GM21367 (cell line): Measurements from ENCODE around the gene ARAP3.

Experiments
- ATAC-seq: cut with Tn5 transposase; IDR thresholded peaks from one replicate; pipeline ENCODE4 v1.9.1; 2021; ENCODE audit not compliant: unreplicated experiment

Gene ARAP3

DNA sequence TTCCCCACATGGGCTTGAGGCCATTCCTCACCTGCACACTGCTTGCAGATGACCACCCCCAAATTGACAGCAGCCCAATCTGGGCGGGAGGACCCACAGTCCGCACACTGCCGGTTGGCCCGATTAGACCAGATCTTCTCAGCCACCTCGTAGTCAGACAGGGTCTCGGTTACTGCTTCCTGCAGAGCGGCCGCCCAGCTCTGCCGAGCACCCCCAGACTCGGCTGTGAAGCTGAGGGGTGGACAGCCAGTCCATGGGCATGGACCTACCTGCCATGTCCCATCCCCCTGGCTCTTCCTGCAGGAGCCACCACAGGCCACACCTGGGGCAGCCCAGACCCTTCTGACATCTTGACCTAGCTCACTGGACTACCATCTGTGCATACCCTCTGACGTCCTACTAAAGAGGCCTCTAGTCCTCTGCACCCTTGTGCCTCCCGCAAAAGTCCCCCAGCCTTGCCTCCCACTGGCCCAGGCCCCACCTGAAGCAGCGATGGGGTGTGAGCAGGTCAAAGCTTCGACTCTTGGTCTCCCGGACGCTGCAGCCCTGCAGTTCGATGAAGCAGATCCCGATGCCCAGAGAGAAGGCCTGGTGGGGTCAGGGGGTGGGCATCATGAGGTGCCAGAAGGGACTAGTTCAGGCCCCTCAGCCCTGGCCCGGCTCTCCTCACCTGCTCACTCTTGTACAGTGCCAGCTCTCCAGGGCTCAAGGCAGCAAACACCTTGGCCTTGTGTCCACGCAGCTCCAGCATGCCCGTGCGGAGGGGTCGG is 9.8 kb downstream of the ARAP3 start:
- ATAC-seq = no peak

DNA sequence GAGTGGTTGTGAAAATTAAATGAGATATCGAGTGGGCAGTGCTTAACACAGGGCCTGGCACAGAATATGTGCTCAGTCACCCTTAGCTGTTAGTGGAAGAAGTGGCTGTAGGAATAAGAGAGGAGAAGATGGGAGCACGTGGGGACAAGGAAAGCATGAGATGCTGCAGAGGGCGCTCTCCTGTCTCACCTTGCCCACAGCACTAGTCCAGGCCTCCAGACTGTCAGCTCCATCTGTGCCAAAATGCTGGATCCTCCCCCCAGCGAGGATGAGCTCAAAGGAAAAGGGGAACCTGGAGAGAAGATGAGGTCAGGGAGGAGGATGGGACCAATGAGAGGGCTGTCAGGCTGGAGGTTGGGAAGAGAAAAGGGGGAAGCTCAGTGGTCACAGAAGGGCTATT is 12.5 kb downstream of the ARAP3 start:
- ATAC-seq = no peak

- ATAC-seq = no peak
Measured at GRCh38 chr5:141668601-141669265, 13.3 kb downstream of the ARAP3 start.

DNA sequence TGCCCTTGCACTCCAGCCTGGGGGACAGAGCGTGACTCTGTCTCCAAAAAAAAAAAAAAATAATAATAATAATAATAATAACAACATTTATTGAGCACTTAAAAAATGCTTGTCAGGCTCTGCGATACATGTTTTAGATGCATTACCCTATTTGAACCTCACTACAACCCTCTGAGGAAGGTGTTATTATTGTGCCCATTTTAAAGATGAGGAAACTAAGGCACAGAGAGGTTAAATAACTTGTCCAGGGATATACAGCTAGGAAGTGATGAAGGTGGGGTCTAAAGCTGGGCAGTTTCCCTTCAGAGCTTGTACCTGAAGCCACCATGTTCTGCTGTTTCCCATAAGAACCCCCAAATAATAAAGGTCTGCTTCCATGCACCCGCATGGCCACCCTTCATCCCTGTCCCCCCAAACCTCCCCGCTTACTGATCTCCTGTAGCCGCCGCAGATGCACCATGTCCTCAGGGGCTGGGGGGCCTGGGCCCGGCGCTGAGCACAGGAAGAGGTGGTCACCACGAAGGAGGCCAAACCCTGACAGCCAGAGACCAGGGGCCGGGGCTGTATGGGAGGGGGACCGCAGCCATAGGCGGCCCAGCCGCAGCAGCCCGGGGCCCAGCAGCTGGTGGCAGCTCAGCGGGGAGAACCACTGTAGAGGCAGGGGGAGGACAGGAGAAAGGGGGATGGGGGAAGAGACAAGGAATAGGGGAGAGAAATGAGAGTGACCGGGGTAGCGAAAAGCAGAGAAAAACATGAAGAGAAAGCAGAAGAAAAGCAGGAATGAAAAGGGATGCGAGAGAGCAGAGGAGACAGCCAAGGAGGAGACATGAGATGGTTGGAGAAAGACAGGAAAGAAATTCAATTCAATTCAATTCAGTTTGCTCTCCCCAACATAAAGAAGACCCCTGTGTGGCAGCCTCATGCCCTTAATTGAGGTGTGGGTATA is 15.8 kb downstream of the ARAP3 start:
- ATAC-seq = no peak

DNA sequence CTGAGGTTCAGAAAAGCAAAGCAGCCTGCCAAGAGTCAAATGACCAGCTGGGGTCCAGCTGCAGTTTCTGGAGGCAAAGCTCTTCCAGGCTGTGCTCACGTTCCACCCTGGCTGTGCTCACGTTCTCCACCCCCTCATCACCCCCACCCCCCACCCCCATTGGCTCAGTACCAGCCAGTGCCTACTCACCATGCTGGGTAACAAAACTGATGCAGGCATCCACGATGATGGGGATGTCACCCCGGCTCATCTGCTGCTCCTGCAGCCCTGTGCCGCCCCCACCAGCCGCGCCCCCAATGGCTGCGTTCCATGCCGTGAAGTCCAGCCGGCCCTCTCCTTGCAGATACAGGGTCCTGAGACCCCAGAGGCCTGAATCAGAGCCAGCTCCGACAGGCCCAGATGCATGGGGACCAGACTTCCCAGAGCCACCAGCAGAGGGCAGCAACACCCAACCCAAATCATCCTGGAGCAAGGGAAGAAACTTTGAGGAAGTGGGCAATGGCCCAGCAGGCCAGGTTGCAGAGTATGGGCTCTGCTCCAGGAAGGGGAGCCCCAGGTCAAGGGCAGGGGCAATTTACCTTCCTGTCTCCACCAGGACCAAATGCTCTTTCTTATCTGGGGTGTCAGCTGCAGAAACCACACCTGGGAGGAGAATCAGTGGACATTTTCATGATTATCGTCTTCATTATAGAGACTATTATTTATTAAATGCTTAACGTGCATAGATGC is 17.1 kb downstream of the ARAP3 start:
- ATAC-seq = peak; percentile 85

GRCh38 chr5:141663506-141663905 is 18.5 kb downstream of the ARAP3 start:
- ATAC-seq = no peak

DNA sequence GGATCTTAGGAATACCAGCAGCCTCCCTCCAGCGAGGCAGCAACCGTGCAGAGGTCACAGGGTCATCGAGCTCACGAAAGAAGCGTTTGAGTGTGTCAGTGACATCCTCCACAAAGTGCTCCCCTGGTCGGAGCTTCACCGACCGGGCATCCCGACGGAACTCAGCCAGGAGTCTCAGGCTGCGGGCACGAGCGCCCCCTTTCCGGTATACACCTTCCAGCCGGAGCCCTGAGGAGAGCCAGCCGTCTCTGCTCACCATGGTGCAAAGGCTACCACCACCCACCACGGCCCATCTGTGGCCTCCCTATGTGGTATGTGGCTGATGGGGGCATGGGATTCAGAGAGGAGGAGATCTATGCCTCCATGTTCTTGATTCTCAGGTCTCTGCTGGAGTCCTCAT is 20.0 kb downstream of the ARAP3 start:
- no peak for ATAC-seq

GRCh38 chr5:141657937-141658545 is 24.0 kb downstream of the ARAP3 start:
- no peak for ATAC-seq

- ATAC-seq = no peak
Measured at GRCh38 chr5:141657404-141657803, 24.6 kb downstream of the ARAP3 start.

DNA sequence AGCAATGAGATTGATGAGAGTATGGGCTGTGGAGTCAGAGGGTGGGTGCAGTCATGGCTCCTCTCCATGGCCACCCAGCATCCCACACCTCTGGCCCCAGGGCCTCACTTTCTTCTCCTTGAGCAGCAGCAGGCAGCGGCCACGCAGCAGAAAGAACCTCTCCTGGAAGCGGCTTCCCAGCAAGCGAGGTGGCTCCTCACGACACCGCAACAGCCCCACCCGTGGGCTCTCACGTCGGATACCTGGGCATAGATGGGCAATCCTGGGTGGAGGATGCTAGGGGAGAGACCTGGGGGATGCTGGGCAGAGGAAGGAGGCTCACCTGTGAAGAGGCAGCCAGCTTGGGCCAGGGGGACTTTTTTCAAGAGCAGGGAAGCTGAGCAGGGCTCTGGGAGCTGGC is 25.6 kb downstream of the ARAP3 start:
- ATAC-seq = no peak

- ATAC-seq = no peak
Measured at GRCh38 chr5:141655020-141655419, 27.0 kb downstream of the ARAP3 start.

DNA sequence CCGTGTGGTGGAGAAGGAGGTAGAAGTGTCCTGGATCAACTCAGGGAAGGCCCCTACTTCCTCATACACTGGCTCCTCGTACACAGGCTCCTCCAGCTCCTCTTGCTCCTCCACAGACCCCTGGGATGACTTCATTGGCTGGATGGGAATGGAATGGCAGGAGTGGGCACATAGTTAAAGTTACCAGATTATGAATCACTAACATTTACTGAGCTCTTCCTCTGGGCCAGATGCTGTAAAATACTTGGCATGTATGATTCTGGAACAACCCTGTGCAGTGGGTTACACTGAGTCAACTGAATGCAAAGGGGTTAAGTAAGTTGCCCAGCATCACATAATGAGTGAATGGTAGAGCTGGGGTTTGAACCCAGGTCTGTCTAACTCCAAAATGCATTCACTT is 27.7 kb downstream of the ARAP3 start:
- no peak for ATAC-seq

DNA sequence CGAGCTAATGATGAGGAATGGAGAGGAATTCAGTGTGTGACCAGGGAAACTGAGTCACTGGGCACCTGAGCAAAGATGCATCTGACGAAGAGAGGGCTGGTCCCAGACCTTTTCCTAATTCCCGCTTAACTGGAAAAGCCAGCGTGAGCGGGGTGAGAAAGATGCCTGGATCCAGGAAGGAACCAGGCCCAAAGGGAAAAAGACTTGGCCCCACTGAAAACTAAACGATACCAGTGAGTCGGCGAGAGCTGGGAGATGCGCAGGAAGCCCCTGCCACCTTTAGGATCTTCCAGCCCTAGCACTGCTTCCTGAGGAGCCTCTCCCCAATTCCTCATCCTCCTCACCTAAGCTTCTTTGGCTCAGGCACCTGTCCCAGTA is 30.3 kb downstream of the ARAP3 start:
- ATAC-seq = no peak

- ATAC-seq = peak; percentile 93
Measured at GRCh38 chr5:141650851-141651727, 30.9 kb downstream of the ARAP3 start, which contains the start of gene FCHSD1. Gene FCHSD1, minus strand, starts transcription at chr5:141651418. Its CDS starts 50 bp downstream, at chr5:141651368.

DNA sequence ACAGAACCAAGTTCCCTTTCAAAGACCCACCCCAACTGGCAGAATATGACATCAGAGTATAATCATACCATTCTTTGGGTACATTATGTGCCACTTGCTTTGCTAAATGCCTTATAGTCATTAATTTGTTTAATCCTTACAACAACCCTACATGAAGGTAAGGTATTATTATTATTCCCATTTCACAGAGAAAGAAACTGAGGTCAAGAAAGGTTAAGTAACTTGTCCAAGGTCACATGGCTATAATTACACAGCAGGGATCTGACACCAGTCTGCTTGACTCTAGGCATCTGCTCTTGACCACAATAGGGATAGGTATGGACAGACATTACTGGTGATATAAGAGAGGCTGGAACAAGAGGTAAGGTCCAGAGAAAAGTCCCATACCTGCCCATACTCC is 32.1 kb downstream of the ARAP3 start:
- no peak for ATAC-seq

GRCh38 chr5:141649056-141649688 is 32.9 kb downstream of the ARAP3 start:
- ATAC-seq = no peak

- no peak for ATAC-seq
Measured at GRCh38 chr5:141647851-141648250, 34.2 kb downstream of the ARAP3 start.

DNA sequence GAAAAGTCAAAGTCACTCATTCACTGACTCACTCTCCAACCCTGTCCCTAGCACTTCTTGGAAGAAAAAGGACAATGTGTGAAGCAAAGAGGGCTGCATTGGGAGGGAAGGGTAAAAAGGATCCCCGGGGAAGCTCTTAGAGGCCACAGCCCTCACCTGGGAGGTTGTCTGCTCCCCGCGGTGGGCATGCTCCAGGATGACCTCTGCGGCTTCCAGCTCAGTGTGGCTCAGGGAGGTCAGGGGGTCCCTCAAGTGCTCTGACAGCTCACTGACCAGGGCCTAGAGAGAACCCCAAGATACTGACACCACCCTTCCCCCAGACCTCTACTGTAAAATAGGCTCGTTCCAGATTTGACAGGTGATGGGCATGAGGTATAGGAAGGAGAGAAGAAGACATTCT is 34.8 kb downstream of the ARAP3 start:
- ATAC-seq = no peak

DNA sequence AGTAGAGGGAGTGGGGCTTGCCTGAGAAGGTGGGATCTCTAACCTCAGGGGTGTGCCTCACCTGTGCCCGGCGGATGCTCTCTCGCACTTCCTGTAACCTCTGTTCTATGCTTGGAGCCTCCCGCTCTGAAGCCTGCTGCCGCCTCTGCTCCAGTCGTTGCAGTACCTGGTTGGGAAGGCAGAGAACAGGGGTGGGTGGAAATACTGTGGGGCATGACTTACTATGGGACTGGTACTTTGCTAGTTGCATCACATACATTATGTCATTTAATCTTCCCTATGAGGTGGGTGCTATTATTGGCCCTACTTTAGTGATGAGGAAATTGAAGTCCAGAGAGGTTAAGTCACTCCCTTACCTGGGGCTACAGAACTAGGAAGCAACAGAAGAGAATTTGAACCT is 36.0 kb downstream of the ARAP3 start:
- ATAC-seq = no peak
